HEK293 (cell line): ENCODE measurements around the gene GHSR.

ENCODE experiments used
- CTCF ChIA-PET: fragments of 350-600 bp; formaldehyde crosslinking; extraction: SDS; loops from one replicate; lab custom pipeline; 2021; ENCODE audit warnings: antibody characterized with exemption; lab: Yijun Ruan, JAX
- POLR2A ChIA-PET: fragments of 300-600 bp; formaldehyde crosslinking; extraction: SDS; loops from one replicate; lab custom pipeline; 2020; ENCODE audit warnings: antibody characterized with exemption, inconsistent platforms; lab: Yijun Ruan, JAX
- H3K27ac ChIP-seq: fragments of 200-500 bp; sonication (Bioruptor generic); 2 replicates; pipeline ENCODE4 v1.5.1; 2014; ENCODE audit warnings: low read depth, low read length, control low read depth, inconsistent platforms; ENCODE audit errors: extremely low read depth
- H3K36me3 ChIP-seq, 2 experiments: fragments of 200-500 bp in 1 of 2; sonication (Bioruptor generic) in 1 of 2; 1 replicate in 1 of 2; 2 replicates in 1 of 2; pipeline ENCODE4 v1.5.1; 2014 to 2017; ENCODE audit warnings: inconsistent platforms in 2 of 2, low read length in 2 of 2; ENCODE audit not compliant: control insufficient read depth in 2 of 2, insufficient read depth in 1 of 2
- H3K4me1 ChIP-seq: fragments of 200-500 bp; sonication (Bioruptor generic); 2 replicates; pipeline ENCODE4 v1.5.1; 2014; ENCODE audit warnings: mild to moderate bottlenecking, low read length, inconsistent platforms; ENCODE audit not compliant: control insufficient read depth, insufficient read depth
- H3K4me3 ChIP-seq: 2 replicates; pipeline ENCODE4 v1.5.1; 2011; ENCODE audit warnings: low read depth, mild to moderate bottlenecking, control low read depth, low read length, moderate library complexity
- H3K9me3 ChIP-seq: fragments of 200-500 bp; sonication (Bioruptor generic); 2 replicates; pipeline ENCODE4 v1.5.1; 2014; ENCODE audit warnings: low read depth, low read length, inconsistent platforms; ENCODE audit not compliant: control insufficient read depth, insufficient read depth
- KLF10 ChIP-seq: fragments of 450-650 bp; IDR thresholded peaks from 2 replicates; pipeline ENCODE4 v1.5.1; 2018; ENCODE audit warnings: missing biosample characterization, mild to moderate bottlenecking, missing genetic modification characterization
- KLF16 ChIP-seq: fragments of 450-650 bp; formaldehyde crosslinking; IDR thresholded peaks from 2 replicates; pipeline ENCODE4 v1.5.1; 2017; ENCODE audit warnings: missing biosample characterization, missing genetic modification characterization
- PRDM1 ChIP-seq: fragments of 450-650 bp; formaldehyde crosslinking; IDR thresholded peaks from 2 replicates; pipeline ENCODE4; 2016; ENCODE audit warnings: missing biosample characterization, missing genetic modification characterization
- SETDB1 ChIP-seq: IDR thresholded peaks from one replicate; pipeline ENCODE4 v1.6.1; 2017; ENCODE audit warnings: mild to moderate bottlenecking, low read length, moderate library complexity, mixed read lengths; ENCODE audit not compliant: insufficient read length
- SP7 ChIP-seq: fragments of 450-650 bp; formaldehyde crosslinking; IDR thresholded peaks from 2 replicates; pipeline ENCODE4 v1.5.1; 2016; ENCODE audit warnings: missing biosample characterization, missing genetic modification characterization
- YY1 ChIP-seq: fragments of 450-650 bp; formaldehyde crosslinking; IDR thresholded peaks from 2 replicates; pipeline ENCODE4 v1.5.1; 2018; ENCODE audit warnings: missing biosample characterization, missing genetic modification characterization
- ZBTB11 ChIP-seq: fragments of 450-650 bp; formaldehyde crosslinking; conservative IDR thresholded peaks from 2 replicates; pipeline ENCODE4 v1.5.1; 2016; ENCODE audit warnings: low read depth, missing biosample characterization, missing genetic modification characterization
- ZBTB17 ChIP-seq: fragments of 450-650 bp; formaldehyde crosslinking; IDR thresholded peaks from 2 replicates; pipeline ENCODE4 v1.5.1; 2016; ENCODE audit warnings: missing biosample characterization, missing genetic modification characterization
- ZIC2 ChIP-seq: fragments of 450-650 bp; formaldehyde crosslinking; IDR thresholded peaks from 2 replicates; pipeline ENCODE4 v1.5.1; 2016; ENCODE audit warnings: missing biosample characterization, missing genetic modification characterization
- ZNF114 ChIP-seq: fragments of 450-650 bp; formaldehyde crosslinking; IDR thresholded peaks from 2 replicates; pipeline ENCODE4 v1.5.0; 2017; ENCODE audit warnings: missing biosample characterization, missing genetic modification characterization
- ZNF174 ChIP-seq: fragments of 450-650 bp; formaldehyde crosslinking; IDR thresholded peaks from 2 replicates; pipeline ENCODE4 v1.5.0; 2017; ENCODE audit warnings: missing biosample characterization, mild to moderate bottlenecking, missing genetic modification characterization
- ZNF473 ChIP-seq: fragments of 450-650 bp; formaldehyde crosslinking; IDR thresholded peaks from 2 replicates; pipeline ENCODE4 v1.5.1; 2017; ENCODE audit warnings: missing biosample characterization, missing genetic modification characterization
- ZNF488 ChIP-seq: fragments of 450-650 bp; formaldehyde crosslinking; IDR thresholded peaks from 2 replicates; pipeline ENCODE4 v1.5.1; 2016; ENCODE audit warnings: missing biosample characterization, missing genetic modification characterization
- ZNF549 ChIP-seq: fragments of 450-650 bp; IDR thresholded peaks from 2 replicates; pipeline ENCODE4 v1.5.1; 2018; ENCODE audit warnings: missing biosample characterization, missing genetic modification characterization, mild to moderate bottlenecking, inconsistent platforms, moderate library complexity
- ZNF560 ChIP-seq: fragments of 450-650 bp; formaldehyde crosslinking; IDR thresholded peaks from 2 replicates; pipeline ENCODE4 v1.5.1; 2017; ENCODE audit warnings: missing biosample characterization, missing genetic modification characterization, borderline replicate concordance
- ZNF658 ChIP-seq: fragments of 450-650 bp; formaldehyde crosslinking; IDR thresholded peaks from 2 replicates; pipeline ENCODE4; 2016; ENCODE audit warnings: missing biosample characterization, missing genetic modification characterization
- ZNF768 ChIP-seq: fragments of 450-650 bp; formaldehyde crosslinking; IDR thresholded peaks from 2 replicates; pipeline ENCODE4 v1.5.1; 2018; ENCODE audit warnings: missing biosample characterization, mild to moderate bottlenecking, missing genetic modification characterization
- ZNF843 ChIP-seq: fragments of 450-650 bp; formaldehyde crosslinking; IDR thresholded peaks from 2 replicates; pipeline ENCODE4 v1.5.1; 2016; ENCODE audit warnings: missing biosample characterization, missing genetic modification characterization
- TF ChIP-seq, protein P1 (sequence below): fragments of 450-650 bp; formaldehyde crosslinking; IDR thresholded peaks from 2 replicates; pipeline ENCODE4 v1.5.1; 2017; ENCODE audit warnings: missing biosample characterization, mild to moderate bottlenecking, missing genetic modification characterization, moderate library complexity
- TF ChIP-seq, protein P2 (sequence below): fragments of 450-650 bp; formaldehyde crosslinking; IDR thresholded peaks from 2 replicates; pipeline ENCODE4 v1.5.1; 2016; ENCODE audit warnings: missing biosample characterization, missing genetic modification characterization, borderline replicate concordance

Gene GHSR

GRCh38 chr3:172398484-172398883, 49.8 kb downstream of the GHSR start:
- ChIA-PET POLR2A (no interaction called here), CTCF (interaction anchor here (1.1 kb wide), 1 partner anchor 63 kb away, joined by 4 read pairs; no protein-coding TSS in a partner anchor)
- TF ChIP-seq ZBTB11 = no peak
- no peak for TF ChIP-seq ZNF768 (tag by site-specific recombination)
- TF ChIP-seq, protein P1, sequence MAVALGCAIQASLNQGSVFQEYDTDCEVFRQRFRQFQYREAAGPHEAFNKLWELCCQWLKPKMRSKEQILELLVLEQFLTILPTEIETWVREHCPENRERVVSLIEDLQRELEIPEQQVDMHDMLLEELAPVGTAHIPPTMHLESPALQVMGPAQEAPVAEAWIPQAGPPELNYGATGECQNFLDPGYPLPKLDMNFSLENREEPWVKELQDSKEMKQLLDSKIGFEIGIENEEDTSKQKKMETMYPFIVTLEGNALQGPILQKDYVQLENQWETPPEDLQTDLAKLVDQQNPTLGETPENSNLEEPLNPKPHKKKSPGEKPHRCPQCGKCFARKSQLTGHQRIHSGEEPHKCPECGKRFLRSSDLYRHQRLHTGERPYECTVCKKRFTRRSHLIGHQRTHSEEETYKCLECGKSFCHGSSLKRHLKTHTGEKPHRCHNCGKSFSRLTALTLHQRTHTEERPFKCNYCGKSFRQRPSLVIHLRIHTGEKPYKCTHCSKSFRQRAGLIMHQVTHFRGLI (tag by site-specific recombination) = no peak
- no peak for TF ChIP-seq ZNF658 (tag by site-specific recombination)
- no peak for TF ChIP-seq ZNF488
- no peak for TF ChIP-seq ZNF843 (tag by site-specific recombination)
- TF ChIP-seq ZNF114 (tag by site-specific recombination) = no peak
- no peak for TF ChIP-seq KLF16 (tag by site-specific recombination)
- no peak for TF ChIP-seq SETDB1
- TF ChIP-seq ZNF174 (tag by site-specific recombination) = no peak
- TF ChIP-seq ZNF549 (tag by site-specific recombination) = no peak
- TF ChIP-seq ZIC2 = no peak
- TF ChIP-seq SP7 = no peak
- no peak for TF ChIP-seq ZNF560 (tag by site-specific recombination)
- no peak for TF ChIP-seq YY1
- no peak for TF ChIP-seq ZNF473 (tag by site-specific recombination)
- TF ChIP-seq, protein P2, sequence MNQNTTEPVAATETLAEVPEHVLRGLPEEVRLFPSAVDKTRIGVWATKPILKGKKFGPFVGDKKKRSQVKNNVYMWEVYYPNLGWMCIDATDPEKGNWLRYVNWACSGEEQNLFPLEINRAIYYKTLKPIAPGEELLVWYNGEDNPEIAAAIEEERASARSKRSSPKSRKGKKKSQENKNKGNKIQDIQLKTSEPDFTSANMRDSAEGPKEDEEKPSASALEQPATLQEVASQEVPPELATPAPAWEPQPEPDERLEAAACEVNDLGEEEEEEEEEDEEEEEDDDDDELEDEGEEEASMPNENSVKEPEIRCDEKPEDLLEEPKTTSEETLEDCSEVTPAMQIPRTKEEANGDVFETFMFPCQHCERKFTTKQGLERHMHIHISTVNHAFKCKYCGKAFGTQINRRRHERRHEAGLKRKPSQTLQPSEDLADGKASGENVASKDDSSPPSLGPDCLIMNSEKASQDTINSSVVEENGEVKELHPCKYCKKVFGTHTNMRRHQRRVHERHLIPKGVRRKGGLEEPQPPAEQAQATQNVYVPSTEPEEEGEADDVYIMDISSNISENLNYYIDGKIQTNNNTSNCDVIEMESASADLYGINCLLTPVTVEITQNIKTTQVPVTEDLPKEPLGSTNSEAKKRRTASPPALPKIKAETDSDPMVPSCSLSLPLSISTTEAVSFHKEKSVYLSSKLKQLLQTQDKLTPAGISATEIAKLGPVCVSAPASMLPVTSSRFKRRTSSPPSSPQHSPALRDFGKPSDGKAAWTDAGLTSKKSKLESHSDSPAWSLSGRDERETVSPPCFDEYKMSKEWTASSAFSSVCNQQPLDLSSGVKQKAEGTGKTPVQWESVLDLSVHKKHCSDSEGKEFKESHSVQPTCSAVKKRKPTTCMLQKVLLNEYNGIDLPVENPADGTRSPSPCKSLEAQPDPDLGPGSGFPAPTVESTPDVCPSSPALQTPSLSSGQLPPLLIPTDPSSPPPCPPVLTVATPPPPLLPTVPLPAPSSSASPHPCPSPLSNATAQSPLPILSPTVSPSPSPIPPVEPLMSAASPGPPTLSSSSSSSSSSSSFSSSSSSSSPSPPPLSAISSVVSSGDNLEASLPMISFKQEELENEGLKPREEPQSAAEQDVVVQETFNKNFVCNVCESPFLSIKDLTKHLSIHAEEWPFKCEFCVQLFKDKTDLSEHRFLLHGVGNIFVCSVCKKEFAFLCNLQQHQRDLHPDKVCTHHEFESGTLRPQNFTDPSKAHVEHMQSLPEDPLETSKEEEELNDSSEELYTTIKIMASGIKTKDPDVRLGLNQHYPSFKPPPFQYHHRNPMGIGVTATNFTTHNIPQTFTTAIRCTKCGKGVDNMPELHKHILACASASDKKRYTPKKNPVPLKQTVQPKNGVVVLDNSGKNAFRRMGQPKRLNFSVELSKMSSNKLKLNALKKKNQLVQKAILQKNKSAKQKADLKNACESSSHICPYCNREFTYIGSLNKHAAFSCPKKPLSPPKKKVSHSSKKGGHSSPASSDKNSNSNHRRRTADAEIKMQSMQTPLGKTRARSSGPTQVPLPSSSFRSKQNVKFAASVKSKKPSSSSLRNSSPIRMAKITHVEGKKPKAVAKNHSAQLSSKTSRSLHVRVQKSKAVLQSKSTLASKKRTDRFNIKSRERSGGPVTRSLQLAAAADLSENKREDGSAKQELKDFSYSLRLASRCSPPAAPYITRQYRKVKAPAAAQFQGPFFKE (tag by site-specific recombination) = no peak
- no peak for TF ChIP-seq KLF10 (tag by site-specific recombination)
- no peak for TF ChIP-seq PRDM1 (tag by site-specific recombination)
- TF ChIP-seq ZBTB17 = no peak
- Histone ChIP-seq H3K36me3 (peaks cover 0 to 3% of the 10 kb centered on the region in 2 experiments; a peak in 2 of 3 replicates), H3K9me3 (no peaks in the 10 kb centered on the region), H3K4me1 (no peaks in the 10 kb centered on the region), H3K27ac (no peak overlapping the region), H3K4me3 (no peak overlapping the region)
